H1 (cell line): ENCODE data around the gene KLHL1. TPM values are rescaled to one million over a fixed set of nuclear protein-coding genes. Genes with fewer than 3 reads are reported as not detected.

ENCODE experiments used
- CTCF ChIA-PET: fragments of 300-600 bp; sonication (Branson Sonifier 250); formaldehyde crosslinking; loops from one replicate; lab custom pipeline; 2021; ENCODE audit not compliant: partially characterized antibody; lab: Charles Lee
- POLR2A ChIA-PET: fragments of 300-600 bp; sonication (Branson Sonifier 250); formaldehyde crosslinking; loops from one replicate; lab custom pipeline; 2021; ENCODE audit warnings: inconsistent platforms; ENCODE audit not compliant: partially characterized antibody; lab: Charles Lee
- DNase-seq, 2 experiments: peaks; one replicate each; pipeline versions ENCODE4 v3.0.0 to v3.0.0-alpha.2; 2010 to 2022; ENCODE audit warnings: low spot score in 2 of 2, low read depth in 1 of 2, mixed read lengths in 1 of 2
- FAIRE-seq: peaks from 2 replicates; lab custom pipeline; 2011; peaks lifted over from hg19 to GRCh38; lab: Jason Lieb, UNC
- H2AFZ ChIP-seq: 2 replicates; pipeline ENCODE4 v1.8.1; 2012; ENCODE audit warnings: low read length, inconsistent platforms
- H2AK5ac ChIP-seq: 2 replicates; pipeline ENCODE4 v1.6.1; 2013; ENCODE audit warnings: low read depth, low read length
- H2BK120ac ChIP-seq: replicated peaks from 2 replicates; pipeline ENCODE3; 2013; ENCODE audit warnings: low read depth, low read length, inconsistent platforms
- H2BK12ac ChIP-seq: 2 replicates; pipeline ENCODE4 v1.6.1; 2013; ENCODE audit warnings: low read depth, low read length
- H2BK15ac ChIP-seq: 2 replicates; pipeline ENCODE4 v1.6.1; 2013; ENCODE audit warnings: low read length
- H2BK20ac ChIP-seq: 2 replicates; pipeline ENCODE4 v1.6.1; 2013; ENCODE audit warnings: low read length
- H2BK5ac ChIP-seq: 2 replicates; pipeline ENCODE4 v1.6.1; 2013; ENCODE audit warnings: low read depth, low read length
- H3K14ac ChIP-seq: 2 replicates; pipeline ENCODE4 v1.6.1; 2013; ENCODE audit warnings: inconsistent platforms; ENCODE audit not compliant: insufficient read length
- H3K18ac ChIP-seq: 2 replicates; pipeline ENCODE4 v1.6.1; 2013; ENCODE audit warnings: low read length; ENCODE audit errors: extremely low read depth
- H3K23ac ChIP-seq: 2 replicates; pipeline ENCODE4 v1.6.1; 2013; ENCODE audit warnings: inconsistent platforms; ENCODE audit not compliant: insufficient read length
- H3K23me2 ChIP-seq: 2 replicates; pipeline ENCODE4 v1.6.1; 2013; ENCODE audit warnings: low read depth, low read length
- H3K27ac ChIP-seq: 2 replicates; pipeline ENCODE4 v1.6.1; 2011; ENCODE audit warnings: low read depth, low read length, inconsistent platforms
- H3K27me3 ChIP-seq, 4 experiments: replicated peaks in 1 of 4; 1 replicate in 1 of 4; 2 replicates in 3 of 4; pipeline versions ENCODE4 v1.6.1 to v1.8.1; 2011 to 2013; ENCODE audit warnings: low read length in 3 of 4, mild to moderate bottlenecking in 3 of 4, inconsistent platforms in 2 of 4, mixed read lengths in 2 of 4, moderate library complexity in 1 of 4; ENCODE audit not compliant: control insufficient read depth in 3 of 4, insufficient read depth in 3 of 4; ENCODE audit errors: extremely low read depth in 1 of 4
- H3K36me3 ChIP-seq, 4 experiments: 2 replicates each; pipeline versions ENCODE4 v1.6.1 to v1.8.1; 2011 to 2013; ENCODE audit warnings: mild to moderate bottlenecking in 4 of 4, low read length in 3 of 4, moderate library complexity in 2 of 4, control low read depth in 1 of 4, inconsistent platforms in 1 of 4; ENCODE audit not compliant: insufficient read depth in 4 of 4, control insufficient read depth in 2 of 4
- H3K4ac ChIP-seq: replicated peaks from 2 replicates; pipeline ENCODE3; 2013; ENCODE audit warnings: low read length, low read depth, mixed read lengths, inconsistent platforms; ENCODE audit not compliant: insufficient read length
- H3K4me1 ChIP-seq, 4 experiments: replicated peaks in 1 of 4; 1 replicate in 1 of 4; 2 replicates in 3 of 4; pipeline versions ENCODE4 v1.6.1 to v1.8.1; 2011 to 2013; ENCODE audit warnings: low read length in 3 of 4, inconsistent platforms in 2 of 4, mixed read lengths in 1 of 4; ENCODE audit not compliant: insufficient read depth in 4 of 4, control insufficient read depth in 3 of 4
- H3K4me2 ChIP-seq, 2 experiments: 2 replicates each; pipeline versions ENCODE4 v1.6.1 to v1.8.1; 2011 to 2013; ENCODE audit warnings: low read depth in 2 of 2, low read length in 2 of 2, control low read depth in 1 of 2, inconsistent platforms in 1 of 2, mild to moderate bottlenecking in 1 of 2; ENCODE audit not compliant: insufficient read depth in 1 of 2
- H3K4me3 ChIP-seq, 4 experiments: fragments of 200-600, 300-600 bp in 1 of 4; sonication (generic), shearing (Covaris generic), sonication (Bioruptor Twin) in 1 of 4; 2 replicates each; pipeline versions ENCODE4 v1.5.1 to v1.8.1; 2011 to 2016; ENCODE audit warnings: low read length in 4 of 4, low read depth in 3 of 4, control low read depth in 2 of 4, inconsistent platforms in 2 of 4, mild to moderate bottlenecking in 2 of 4, mixed read lengths in 1 of 4, moderate library complexity in 1 of 4; ENCODE audit not compliant: insufficient read depth in 2 of 4; ENCODE audit errors: extremely low read depth in 1 of 4
- H3K56ac ChIP-seq: replicated peaks from 2 replicates; pipeline ENCODE3; 2013; ENCODE audit warnings: low read depth, mild to moderate bottlenecking, mixed read lengths, low read length, inconsistent platforms; ENCODE audit not compliant: insufficient read length
- H3K79me1 ChIP-seq: 2 replicates; pipeline ENCODE4 v1.6.1; 2013; ENCODE audit warnings: low read depth, low read length, control low read depth
- H3K79me2 ChIP-seq, 2 experiments: 2 replicates each; pipeline versions ENCODE4 v1.6.1 to v1.8.1; 2012 to 2013; ENCODE audit warnings: low read length in 2 of 2, mild to moderate bottlenecking in 2 of 2, inconsistent platforms in 1 of 2; ENCODE audit not compliant: insufficient read depth in 2 of 2, control insufficient read depth in 1 of 2
- H3K9ac ChIP-seq, 4 experiments: replicated peaks in 1 of 4; 1 replicate in 1 of 4; 2 replicates in 3 of 4; pipeline versions ENCODE4 v1.6.1 to v1.8.1; 2011 to 2013; ENCODE audit warnings: low read depth in 3 of 4, low read length in 3 of 4, control low read depth in 2 of 4, mild to moderate bottlenecking in 2 of 4, moderate library complexity in 2 of 4, inconsistent platforms in 1 of 4; ENCODE audit errors: extremely low read depth in 1 of 4
- H3K9me3 ChIP-seq, 2 experiments: 2 replicates each; pipeline versions ENCODE4 v1.6.1 to v1.8.1; 2012 to 2013; ENCODE audit warnings: mild to moderate bottlenecking in 2 of 2, moderate library complexity in 2 of 2, control low read depth in 1 of 2, inconsistent platforms in 1 of 2, low read depth in 1 of 2, low read length in 1 of 2, mixed read lengths in 1 of 2; ENCODE audit not compliant: insufficient read depth in 2 of 2
- H4K20me1 ChIP-seq, 2 experiments: replicated peaks in 1 of 2; 2 replicates each; pipeline versions ENCODE3 to v1.8.1; 2011 to 2013; ENCODE audit warnings: inconsistent platforms in 2 of 2, low read length in 2 of 2, mild to moderate bottlenecking in 1 of 2; ENCODE audit not compliant: insufficient read depth in 2 of 2, control insufficient read depth in 1 of 2
- H4K5ac ChIP-seq: 2 replicates; pipeline ENCODE4 v1.6.1; 2013; ENCODE audit warnings: low read length, low read depth, mixed read lengths, inconsistent platforms; ENCODE audit not compliant: insufficient read length
- H4K8ac ChIP-seq: 2 replicates; pipeline ENCODE4 v1.8.0; 2013; ENCODE audit warnings: mild to moderate bottlenecking, moderate library complexity, low read length, inconsistent platforms; ENCODE audit not compliant: insufficient read depth; ENCODE audit errors: extremely low read depth
- H4K91ac ChIP-seq: replicated peaks from 2 replicates; pipeline ENCODE3; 2013; ENCODE audit warnings: low read length, mixed read lengths, inconsistent platforms; ENCODE audit not compliant: insufficient read length
- ATF2 ChIP-seq: IDR thresholded peaks from 2 replicates; pipeline ENCODE4 v1.6.1; 2012; ENCODE audit warnings: low read length, inconsistent platforms
- BACH1 ChIP-seq: IDR thresholded peaks from 2 replicates; pipeline ENCODE4 v1.6.1; 2012; ENCODE audit warnings: low read length, improper control_type of control experiment
- CHD2 ChIP-seq: IDR thresholded peaks from 2 replicates; pipeline ENCODE4 v1.6.1; 2012; ENCODE audit warnings: low read length, improper control_type of control experiment
- GABPA ChIP-seq: IDR thresholded peaks from 2 replicates; pipeline ENCODE4 v1.6.1; 2011; ENCODE audit warnings: mild to moderate bottlenecking, low read length, moderate library complexity, borderline replicate concordance; ENCODE audit not compliant: insufficient read depth
- RNF2 ChIP-seq: fragments of 200-900, 300-1000 bp; sonication (generic); IDR thresholded peaks from 2 replicates; pipeline ENCODE4 v1.7.1; 2016; ENCODE audit warnings: borderline replicate concordance, low read depth, mild to moderate bottlenecking, antibody characterized with exemption, low read length; ENCODE audit not compliant: poor library complexity, severe bottlenecking; ENCODE audit errors: missing control alignments
- RXRA ChIP-seq: IDR thresholded peaks from 2 replicates; pipeline ENCODE4 v1.6.1; 2011; ENCODE audit warnings: low read depth, mild to moderate bottlenecking, low read length, moderate library complexity; ENCODE audit not compliant: insufficient read depth
- SIX5 ChIP-seq: IDR thresholded peaks from 2 replicates; pipeline ENCODE4 v1.6.1; 2011; ENCODE audit warnings: mild to moderate bottlenecking, low read depth, low read length
- SP2 ChIP-seq: IDR thresholded peaks from 2 replicates; pipeline ENCODE4 v1.6.1; 2012; ENCODE audit warnings: mild to moderate bottlenecking, low read length, inconsistent platforms
- SRF ChIP-seq: IDR thresholded peaks from 2 replicates; pipeline ENCODE4 v1.6.1; 2011; ENCODE audit warnings: mild to moderate bottlenecking, low read depth, low read length, moderate library complexity
- SUZ12 ChIP-seq: fragments of 200-600 bp; sonication (generic); IDR thresholded peaks from 2 replicates; pipeline ENCODE4 v1.6.1; 2012; ENCODE audit warnings: mild to moderate bottlenecking, inconsistent platforms, low read length, moderate library complexity, mixed read lengths
- TCF12 ChIP-seq: IDR thresholded peaks from 2 replicates; pipeline ENCODE4 v1.6.1; 2011; ENCODE audit warnings: low read depth, mild to moderate bottlenecking, low read length
- TEAD4 ChIP-seq: IDR thresholded peaks from 2 replicates; pipeline ENCODE4 v1.6.1; 2012; ENCODE audit warnings: low read depth, low read length, inconsistent platforms, mixed read lengths
- WGBS, 2 experiments: shearing (Covaris generic) in 1 of 2; methylation state at CpG; one replicate each; pipeline versions ENCODE4 v1.1.6 to v1.1.7; 2013 to 2015; ENCODE audit warnings: low lambda C conversion rate in 2 of 2, mixed read lengths in 2 of 2, inconsistent platforms in 1 of 2, low coverage in 1 of 2, missing lambda C conversion rate in 1 of 2; ENCODE audit not compliant: insufficient replicate concordance in 2 of 2, insufficient coverage in 1 of 2, insufficient read length in 1 of 2; ENCODE audit errors: extremely low coverage in 1 of 2, missing lambda C conversion rate in 1 of 2; 5-methylcytosine and 5-hydroxymethylcytosine counted together
- polyA plus RNA-seq, 7 experiments: library from polyadenylated mRNA; depleted of rRNA in 3 of 7; stranded (reverse) in 5 of 7; unstranded in 2 of 7; fragments of >200 nt in 5 of 7; fragments of 200-250 nt in 2 of 7; gene quantifications; 1 replicate in 5 of 7; 2 replicates in 1 of 7; 4 replicates in 1 of 7; pipeline versions ENCODE4 v1.2.1 to v1.2.3, GENCODE V29; 2011 to 2013; ENCODE audit warnings: missing spikeins in 2 of 7, mixed read lengths in 2 of 7
- total RNA-seq: library from RNA; stranded (reverse); fragmentation: NEBNext Ultra II Directional; extraction: Animal tissue kit (Norgen Biotek cat#: 25700); gene quantifications from 2 replicates; pipeline ENCODE4 v1.2.1, GENCODE V29; 2021

Gene KLHL1
- total and polyA plus RNA-seq, 2 of the 8 experiments (the other 6 are each of a cell fraction or from before 2014, with no cell fraction given) = not detected

DNA sequence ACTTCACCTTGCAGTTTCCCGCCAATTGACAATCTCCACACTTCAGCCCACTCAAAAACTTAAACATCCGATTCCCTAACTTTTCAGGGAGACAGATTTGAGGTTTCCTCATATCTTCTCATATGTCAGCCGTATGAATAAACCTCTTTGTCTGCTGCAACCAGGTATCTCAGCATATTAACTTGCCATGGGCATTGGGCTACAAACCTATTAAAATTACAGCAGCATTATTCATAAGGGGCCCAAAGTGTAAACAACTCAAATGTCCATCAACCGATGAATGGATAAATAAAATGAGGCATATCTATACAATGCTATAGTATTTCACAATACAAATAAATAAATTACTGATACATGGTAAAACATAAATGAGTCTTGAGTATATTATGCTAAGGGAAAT, 180.0 kb downstream of the KLHL1 start:
- Histone ChIP-seq H2BK120ac (no peak overlapping the region), H3K27me3 (no peaks in the 10 kb centered on the region), H2BK12ac (no peak overlapping the region), H3K9ac (no peak overlapping the region), H3K9me3 (no peaks in the 10 kb centered on the region), H3K79me1 (no peaks in the 10 kb centered on the region), H3K23me2 (no peaks in the 10 kb centered on the region), H3K79me2 (no peaks in the 10 kb centered on the region), H4K8ac (no peak overlapping the region)
- TF ChIP-seq TEAD4 (no peak), CHD2 (no peak), SIX5 (no peak), ATF2 (no peak), RXRA (no peak), SRF (no peak), RNF2 (no peak), GABPA (no peak), SP2 (no peak), SUZ12 (no peak), TCF12 (no peak), BACH1 (no peak)
- TF ChIP-seq, all 59 proteins: peak for 0
- Histone ChIP-seq H3K14ac (no peak overlapping the region), H3K4me3 (no peak overlapping the region), H3K4ac (no peak overlapping the region), H2BK5ac (no peak overlapping the region), H3K27ac (no peak overlapping the region), H2AFZ (no peak overlapping the region), H4K20me1 (no peaks in the 10 kb centered on the region), H2AK5ac (no peak overlapping the region), H3K56ac (no peak overlapping the region), H3K23ac (no peak overlapping the region), H3K36me3 (no peaks in the 10 kb centered on the region), H4K5ac (no peak overlapping the region), H4K91ac (no peak overlapping the region), H2BK15ac (no peak overlapping the region), H3K18ac (no peak overlapping the region), H3K4me2 (no peak overlapping the region), H3K4me1 (no peaks in the 10 kb centered on the region; a peak in 1 of 7 replicates), H2BK20ac (no peak overlapping the region)
- 95% methylated on average over 4 of the region's 4 CpGs; no CpG with 5 or more reads in 1 of the 2 experiments for WGBS, 2 experiments
- CTCF ChIA-PET = no interaction called here
- POLR2A ChIA-PET = no interaction called here
- FAIRE-seq = no peak
- DNase-seq = no peak
